T-helper 17 cell (primary cell): ENCODE measurements around the gene SOX21. TPM values are rescaled to one million over a fixed set of nuclear protein-coding genes. Genes with fewer than 3 reads are reported as not detected.

Experiments used
- ATAC-seq: fragments of 150-1000 bp; cut with Tn5 transposase; 2 replicates; pipeline ENCODE4 v1.10.0; 2021; ENCODE audit warnings: mild to moderate bottlenecking, moderate library complexity
- DNase-seq, 3 donors: peaks; one replicate each; pipeline versions ENCODE4 v3.0.0 to v3.0.0-alpha.2; 2020 to 2021
- H3K9me3 ChIP-seq: one replicate; pipeline ENCODE4 v1.7.0; 2013; ENCODE audit warnings: low read length, mild to moderate bottlenecking; ENCODE audit not compliant: control insufficient read depth, poor library complexity, severe bottlenecking
- H3K27ac Mint-ChIP-seq: one replicate; pipeline ENCODE4 v1.8.0; 2022; ENCODE audit warnings: mild to moderate bottlenecking, moderate library complexity, mixed read lengths
- H3K27me3 Mint-ChIP-seq: one replicate; pipeline ENCODE4 v1.8.0; 2022; ENCODE audit warnings: mixed read lengths
- H3K36me3 Mint-ChIP-seq: one replicate; pipeline ENCODE4 v1.8.0; 2022; ENCODE audit warnings: low read depth, mixed read lengths
- H3K4me1 Mint-ChIP-seq: one replicate; pipeline ENCODE4 v1.8.0; 2022; ENCODE audit warnings: mild to moderate bottlenecking, mixed read lengths
- H3K4me3 Mint-ChIP-seq: one replicate; pipeline ENCODE4 v1.8.0; 2022; ENCODE audit warnings: mild to moderate bottlenecking, moderate library complexity, mixed read lengths
- total RNA-seq, 4 donors: library from RNA in 2 of 4; stranded (reverse) in 2 of 4; gene quantifications; one replicate each; pipeline ENCODE4 v1.2.3 and lab custom pipeline; 2022 to 2026

The SOX21 gene
- total RNA-seq, 2 donors from 2014 or later: not detected

DNA sequence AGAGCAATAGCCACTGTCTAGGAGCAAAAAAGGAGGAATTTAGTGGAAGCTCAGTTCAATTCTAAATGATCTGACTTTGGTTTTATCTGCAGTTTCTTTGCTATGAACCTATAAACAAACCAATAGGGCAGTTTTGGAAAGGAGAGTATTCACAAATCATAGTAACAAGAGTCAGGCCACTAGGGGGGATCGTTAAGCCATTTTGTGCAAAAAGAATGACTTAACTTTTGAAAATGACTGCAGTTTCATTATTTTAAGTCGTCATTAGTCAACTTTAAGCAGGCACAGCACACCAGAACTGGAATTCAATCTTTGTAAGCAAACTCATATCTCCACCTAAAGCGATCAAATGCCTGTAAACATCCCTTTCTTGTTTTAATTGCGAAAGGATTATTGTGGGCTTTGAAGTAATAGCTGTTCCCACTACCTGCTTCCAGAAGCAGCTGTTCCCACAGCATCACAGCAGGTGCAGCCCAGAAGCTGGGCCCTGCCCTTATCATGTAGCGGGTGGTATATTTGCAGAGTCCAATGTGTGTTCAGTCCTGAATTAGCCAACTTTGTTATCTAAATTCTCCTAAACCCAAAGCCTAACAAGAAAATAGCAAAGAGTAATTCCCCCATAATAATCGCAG lies 51.5 kb downstream of the SOX21 start:
- no peaks in the 10 kb centered on the region for H3K9me3 ChIP-seq
- DNase-seq (no peak), ATAC-seq (no peak)
- Mint-ChIP-seq H3K27ac (no peak overlapping the region), H3K4me1 (peaks cover 4% of the 10 kb centered on the region), H3K27me3 (peaks cover 66% of the 10 kb centered on the region), H3K4me3 (no peak overlapping the region), H3K36me3 (no peaks in the 10 kb centered on the region)

Other genes starting within 250 kb of the SOX21 start
- under 1 TPM; 0.16 to 0.20 TPM for gene DCT, start 232.9 kb downstream of the SOX21 start, total RNA-seq
- 1 to 10 TPM; 5.5 to 5.9 TPM for gene TGDS, start 116.4 kb downstream of the SOX21 start, total RNA-seq
- gene GPR180, start 110.7 kb downstream of the SOX21 start, total RNA-seq: 1 to 10 TPM; 1.3 to 1.4 TPM